Stimulated activated memory B cell treated with anti-CD40 and anti-IgM and Interleukin-4, amounts not matched to agents 10 μg/mL and 1 μg/mL and 100 μg/mL, for 72 hours (primary cell): ENCODE measurements around the gene DIP2C.
A peak's percentile ranks its signal among the peaks of the same experiment; 100 is the strongest.

Experiments used
- ATAC-seq: fragments of 150-1000 bp; cut with Tn5 transposase; 2 replicates; pipeline ENCODE4 v1.10.0; 2021
- H3K27ac Mint-ChIP-seq: one replicate; pipeline ENCODE4 v1.8.0; 2022; ENCODE audit warnings: mild to moderate bottlenecking, mixed read lengths
- H3K27me3 Mint-ChIP-seq: one replicate; pipeline ENCODE4 v1.8.0; 2022; ENCODE audit warnings: mixed read lengths
- H3K36me3 Mint-ChIP-seq: one replicate; pipeline ENCODE4 v1.8.0; 2022; ENCODE audit warnings: mixed read lengths
- H3K4me1 Mint-ChIP-seq: one replicate; pipeline ENCODE4 v1.8.0; 2022; ENCODE audit warnings: mixed read lengths
- H3K4me3 Mint-ChIP-seq: one replicate; pipeline ENCODE4 v1.8.0; 2022; ENCODE audit warnings: mild to moderate bottlenecking, moderate library complexity, mixed read lengths
- H3K9me3 Mint-ChIP-seq: one replicate; pipeline ENCODE4 v1.8.0; 2022; ENCODE audit warnings: mixed read lengths

The DIP2C gene

DNA sequence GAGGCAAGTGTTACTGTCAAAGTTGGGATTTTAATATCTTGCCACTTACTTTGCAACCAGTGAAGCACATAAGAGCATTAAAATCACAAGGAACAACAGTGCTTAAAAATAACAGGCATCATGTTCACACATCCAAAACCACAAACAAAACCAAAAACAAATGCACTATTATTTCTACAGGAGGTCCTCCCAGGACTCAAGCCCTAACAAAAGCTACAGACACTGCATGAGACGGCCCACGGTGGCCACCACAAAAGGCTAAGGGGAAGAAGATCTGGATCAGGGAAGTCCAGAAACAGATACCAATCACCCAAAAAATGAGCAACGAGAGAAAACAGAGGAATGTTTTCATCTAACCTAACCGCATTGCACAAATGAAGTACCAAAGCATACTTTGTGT, 395.8 kb downstream of the DIP2C start:
- no peak for ATAC-seq
- no peak overlapping the region for H3K4me3 Mint-ChIP-seq

DNA sequence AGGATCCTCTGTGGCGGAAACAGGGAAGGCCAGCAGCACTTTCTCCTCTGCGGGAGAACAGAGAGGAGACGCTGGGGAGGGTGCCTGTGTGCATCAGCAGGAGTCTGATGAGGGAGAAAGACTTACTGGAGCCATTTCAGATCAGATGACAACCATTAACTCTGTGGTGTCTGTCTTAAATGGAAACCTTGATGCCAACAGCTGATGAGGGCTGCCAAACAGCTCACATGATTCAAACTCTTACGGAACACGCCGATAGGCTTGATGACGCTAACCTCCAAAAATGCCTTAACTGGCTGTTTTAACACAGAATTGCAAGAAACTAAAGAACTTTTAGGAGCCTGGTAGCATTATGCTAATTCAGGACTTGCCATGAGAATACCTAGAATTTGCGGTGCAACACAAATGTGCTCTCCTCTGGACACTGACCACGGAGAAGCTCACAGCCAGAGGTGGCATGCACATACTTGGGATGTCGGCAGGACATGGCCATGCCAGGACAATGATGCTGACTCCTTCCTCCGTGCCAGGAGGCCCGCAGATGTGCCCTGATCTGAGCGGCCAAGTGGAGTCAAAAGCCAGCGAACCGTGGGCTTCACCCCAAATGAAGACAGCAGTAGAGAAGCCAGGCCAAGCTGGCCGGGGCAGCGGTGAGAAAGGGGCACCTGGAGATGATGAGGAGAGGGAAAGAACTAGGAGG, 399.3 kb downstream of the DIP2C start:
- Mint-ChIP-seq H3K36me3 (no peaks in the 10 kb centered on the region), H3K4me1 (peaks cover 24% of the 10 kb centered on the region), H3K27me3 (peaks cover 13% of the 10 kb centered on the region), H3K9me3 (no peaks in the 10 kb centered on the region), H3K27ac (no peak overlapping the region), H3K4me3 (no peak overlapping the region)
- ATAC-seq: no peak

More for the DNA sequence above, 395.8 kb downstream of the DIP2C start:
- H3K36me3 Mint-ChIP-seq: no peaks in the 10 kb centered on the region
- peaks cover 22% of the 10 kb centered on the region for H3K4me1 Mint-ChIP-seq
- peaks cover 3% of the 10 kb centered on the region for H3K9me3 Mint-ChIP-seq
- no peak overlapping the region for H3K27ac Mint-ChIP-seq
- H3K27me3 Mint-ChIP-seq: peaks cover 13% of the 10 kb centered on the region

GRCh38 chr10:289581-289980, 399.9 kb downstream of the DIP2C start:
- ATAC-seq: no peak

GRCh38 chr10:288316-289200, 400.9 kb downstream of the DIP2C start:
- Mint-ChIP-seq H3K27ac (no peak overlapping the region), H3K36me3 (no peaks in the 10 kb centered on the region), H3K9me3 (no peaks in the 10 kb centered on the region), H3K4me1 (peaks cover 31% of the 10 kb centered on the region), H3K4me3 (no peak overlapping the region), H3K27me3 (peaks cover 13% of the 10 kb centered on the region)
- ATAC-seq: no peak

More at GRCh38 chr10:289581-289980, 399.9 kb downstream of the DIP2C start:
- Mint-ChIP-seq H3K27ac (no peak overlapping the region), H3K4me1 (peaks cover 29% of the 10 kb centered on the region), H3K4me3 (no peak overlapping the region), H3K36me3 (no peaks in the 10 kb centered on the region), H3K27me3 (peaks cover 13% of the 10 kb centered on the region), H3K9me3 (no peaks in the 10 kb centered on the region)

- Mint-ChIP-seq H3K4me1 (peaks cover 34% of the 10 kb centered on the region), H3K36me3 (no peaks in the 10 kb centered on the region), H3K9me3 (no peaks in the 10 kb centered on the region), H3K27me3 (peaks cover 13% of the 10 kb centered on the region), H3K27ac (no peak overlapping the region), H3K4me3 (no peak overlapping the region)
- no peak for ATAC-seq
These were observed 401.7 kb downstream of the DIP2C start for GRCh38 chr10:287814-288213.

DNA sequence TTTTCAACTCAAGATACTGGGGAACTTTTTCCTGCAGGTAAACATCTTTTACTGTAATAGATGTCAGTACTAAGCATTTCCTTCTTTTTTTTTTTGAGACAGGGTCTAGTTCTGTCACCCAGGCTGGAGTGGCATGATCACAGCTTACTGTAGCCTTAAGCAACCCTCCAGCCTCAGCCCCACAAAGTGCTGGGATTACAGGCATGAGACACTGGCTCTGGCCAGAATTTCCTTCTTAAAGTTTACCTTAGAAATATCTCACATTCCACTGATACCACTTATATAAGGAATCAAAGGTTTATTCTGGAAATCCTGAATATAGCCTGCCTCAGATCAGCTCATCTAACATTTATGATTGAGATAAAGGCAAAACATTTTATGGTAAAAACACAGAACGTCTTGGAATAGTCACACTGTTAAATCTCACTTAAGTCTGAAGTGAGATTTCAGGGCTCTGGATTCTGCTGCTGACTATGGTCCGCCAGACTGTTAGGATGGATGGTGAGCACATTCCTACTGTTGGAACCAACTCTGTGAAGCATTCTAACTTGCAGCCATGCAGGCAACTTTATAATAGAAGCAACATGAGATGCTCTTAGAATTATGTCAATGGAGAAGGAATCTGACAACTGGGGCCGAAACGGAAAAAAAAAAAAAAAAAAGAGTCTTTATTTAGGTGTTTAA, 402.3 kb downstream of the DIP2C start:
- Mint-ChIP-seq H3K9me3 (no peaks in the 10 kb centered on the region), H3K27me3 (peaks cover 13% of the 10 kb centered on the region), H3K4me1 (peaks cover 33% of the 10 kb centered on the region), H3K27ac (no peak overlapping the region), H3K4me3 (no peak overlapping the region), H3K36me3 (no peaks in the 10 kb centered on the region)
- ATAC-seq: no peak

GRCh38 chr10:285216-285615, 404.3 kb downstream of the DIP2C start:
- H3K27ac Mint-ChIP-seq: peak overlapping the region; percentile 84

DNA sequence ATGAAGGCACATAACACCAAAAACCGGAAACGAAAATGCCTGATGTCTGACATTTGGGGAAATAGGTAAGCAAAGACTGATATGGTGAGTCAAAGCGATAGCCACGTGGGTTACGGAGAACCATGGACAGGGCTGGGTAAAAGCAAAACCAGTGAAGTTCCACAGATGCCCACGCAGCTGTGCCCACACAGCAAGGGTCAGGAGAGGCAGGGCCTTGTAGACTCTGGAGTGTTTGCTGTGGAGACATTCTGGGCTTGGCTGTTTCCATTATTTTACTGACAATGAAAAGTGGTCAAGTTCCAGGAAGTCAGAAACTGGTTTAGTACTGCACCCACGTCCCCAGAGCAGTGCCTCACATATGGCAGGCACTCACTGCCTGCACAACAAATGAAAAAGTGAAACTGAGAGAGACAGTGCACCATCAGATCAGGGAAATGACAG, 405.5 kb downstream of the DIP2C start:
- Mint-ChIP-seq H3K27me3 (no peaks in the 10 kb centered on the region), H3K4me1 (peaks cover 28% of the 10 kb centered on the region), H3K27ac (peak overlapping the region; percentile 84), H3K4me3 (peak overlapping the region; percentile 34), H3K36me3 (peaks cover 5% of the 10 kb centered on the region), H3K9me3 (no peaks in the 10 kb centered on the region)
- peak; percentile 96 for ATAC-seq

More at GRCh38 chr10:285216-285615, 404.3 kb downstream of the DIP2C start:
- Mint-ChIP-seq H3K36me3 (peaks cover 5% of the 10 kb centered on the region), H3K4me3 (no peak overlapping the region), H3K4me1 (peaks cover 30% of the 10 kb centered on the region), H3K27me3 (peaks cover 8% of the 10 kb centered on the region), H3K9me3 (no peaks in the 10 kb centered on the region)
- ATAC-seq: no peak

DNA sequence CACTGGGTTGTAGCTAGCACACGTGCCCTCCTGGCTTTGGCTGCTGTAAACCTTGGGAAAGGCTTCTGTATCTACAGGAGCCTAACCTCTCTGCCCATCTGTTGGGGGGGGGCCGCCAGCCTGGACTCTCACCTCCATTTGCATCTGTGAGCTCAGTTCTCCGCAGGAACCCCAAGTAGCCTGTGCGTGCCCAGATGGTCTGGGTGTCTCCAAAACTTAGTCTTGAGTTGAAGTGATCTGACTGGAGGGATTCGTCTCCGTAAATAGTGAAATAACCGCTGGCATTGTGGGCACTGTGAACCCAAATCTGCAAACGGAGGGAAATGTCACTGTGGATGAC, 406.4 kb downstream of the DIP2C start:
- H3K4me1 Mint-ChIP-seq: peaks cover 28% of the 10 kb centered on the region
- no peaks in the 10 kb centered on the region for H3K9me3 Mint-ChIP-seq
- no peak overlapping the region for H3K4me3 Mint-ChIP-seq
- H3K27me3 Mint-ChIP-seq: no peaks in the 10 kb centered on the region
- peaks cover 5% of the 10 kb centered on the region for H3K36me3 Mint-ChIP-seq
- no peak for ATAC-seq
- peak overlapping the region; percentile 84 for H3K27ac Mint-ChIP-seq

- Mint-ChIP-seq H3K4me3 (no peak overlapping the region), H3K27ac (peak overlapping the region; percentile 84), H3K27me3 (no peaks in the 10 kb centered on the region), H3K36me3 (peaks cover 9% of the 10 kb centered on the region), H3K9me3 (no peaks in the 10 kb centered on the region), H3K4me1 (peaks cover 28% of the 10 kb centered on the region)
- ATAC-seq: no peak
These were observed 407.0 kb downstream of the DIP2C start for GRCh38 chr10:282294-283139.

DNA sequence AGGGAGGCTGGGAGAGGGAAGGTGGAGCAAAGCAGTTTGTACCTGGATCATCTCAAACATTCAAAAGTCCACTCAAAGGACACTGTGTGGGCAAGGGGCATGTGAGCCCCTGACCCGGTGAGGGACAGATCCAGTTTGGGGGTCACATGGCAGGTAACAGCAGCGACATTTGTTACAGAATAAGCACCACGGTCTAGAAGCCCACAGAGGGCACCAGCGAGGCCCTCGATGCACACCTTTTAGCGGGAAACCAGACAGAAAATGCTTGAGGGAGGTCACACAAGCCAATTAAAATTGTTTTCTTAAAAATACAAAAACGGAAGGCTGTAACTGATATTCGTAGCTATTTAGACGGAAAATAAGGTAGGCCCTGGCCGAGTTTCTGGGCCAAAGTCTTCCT, 409.8 kb downstream of the DIP2C start:
- Mint-ChIP-seq H3K36me3 (peaks cover 12% of the 10 kb centered on the region), H3K4me1 (peaks cover 22% of the 10 kb centered on the region), H3K9me3 (no peaks in the 10 kb centered on the region), H3K27me3 (no peaks in the 10 kb centered on the region), H3K27ac (no peak overlapping the region), H3K4me3 (no peak overlapping the region)
- no peak for ATAC-seq

DNA sequence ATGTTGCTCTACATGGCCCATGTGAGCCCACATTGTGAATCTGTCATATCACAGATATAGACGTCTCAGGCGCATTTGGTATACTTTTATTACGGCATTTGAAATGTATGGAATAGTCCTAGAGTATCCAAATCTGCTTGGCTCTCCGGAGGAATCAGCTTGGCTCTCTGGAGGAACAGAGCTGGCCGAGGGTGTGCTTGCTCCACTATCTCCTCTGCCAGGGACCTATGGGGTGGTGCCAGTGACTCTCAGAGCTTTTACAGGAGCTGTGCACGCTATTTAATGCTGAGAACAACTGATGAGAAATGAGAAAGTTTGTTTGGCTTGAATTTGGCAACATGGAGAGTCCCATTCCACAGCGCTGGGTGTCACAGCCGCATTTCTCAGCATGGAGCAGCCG, 410.2 kb downstream of the DIP2C start:
- Mint-ChIP-seq H3K4me1 (peaks cover 18% of the 10 kb centered on the region), H3K36me3 (peaks cover 12% of the 10 kb centered on the region), H3K27me3 (no peaks in the 10 kb centered on the region), H3K4me3 (no peak overlapping the region), H3K9me3 (no peaks in the 10 kb centered on the region), H3K27ac (no peak overlapping the region)
- ATAC-seq: no peak

GRCh38 chr10:278707-279106, 410.8 kb downstream of the DIP2C start:
- peaks cover 12% of the 10 kb centered on the region for H3K36me3 Mint-ChIP-seq
- no peak overlapping the region for H3K4me3 Mint-ChIP-seq
- H3K27ac Mint-ChIP-seq: no peak overlapping the region
- no peak for ATAC-seq
- peaks cover 12% of the 10 kb centered on the region for H3K4me1 Mint-ChIP-seq
- H3K9me3 Mint-ChIP-seq: no peaks in the 10 kb centered on the region
- no peaks in the 10 kb centered on the region for H3K27me3 Mint-ChIP-seq

DNA sequence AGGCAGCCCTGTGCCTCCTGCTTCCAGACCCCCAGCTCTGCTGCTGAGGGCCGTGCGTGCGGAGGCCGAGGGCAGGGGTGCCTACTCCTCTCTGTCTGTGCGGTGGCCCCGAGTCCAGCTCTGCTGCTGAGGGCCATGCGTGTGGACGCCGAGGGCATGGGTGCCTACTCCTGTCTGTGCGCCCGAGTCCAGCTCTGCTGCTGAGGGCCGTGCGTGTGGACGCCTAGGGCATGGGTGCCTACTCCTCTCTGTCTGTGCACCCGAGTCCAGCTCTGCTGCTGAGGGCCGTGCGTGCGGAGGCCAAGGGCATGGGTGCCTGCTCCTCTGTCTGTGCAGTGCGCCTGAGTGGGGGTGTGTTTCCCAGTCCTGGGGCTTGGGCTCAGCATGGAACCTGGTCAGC, 411.5 kb downstream of the DIP2C start:
- Mint-ChIP-seq H3K4me3 (no peak overlapping the region), H3K27me3 (no peaks in the 10 kb centered on the region), H3K9me3 (no peaks in the 10 kb centered on the region), H3K4me1 (peaks cover 5% of the 10 kb centered on the region), H3K27ac (no peak overlapping the region), H3K36me3 (peaks cover 12% of the 10 kb centered on the region)
- ATAC-seq: peak; percentile 5

DNA sequence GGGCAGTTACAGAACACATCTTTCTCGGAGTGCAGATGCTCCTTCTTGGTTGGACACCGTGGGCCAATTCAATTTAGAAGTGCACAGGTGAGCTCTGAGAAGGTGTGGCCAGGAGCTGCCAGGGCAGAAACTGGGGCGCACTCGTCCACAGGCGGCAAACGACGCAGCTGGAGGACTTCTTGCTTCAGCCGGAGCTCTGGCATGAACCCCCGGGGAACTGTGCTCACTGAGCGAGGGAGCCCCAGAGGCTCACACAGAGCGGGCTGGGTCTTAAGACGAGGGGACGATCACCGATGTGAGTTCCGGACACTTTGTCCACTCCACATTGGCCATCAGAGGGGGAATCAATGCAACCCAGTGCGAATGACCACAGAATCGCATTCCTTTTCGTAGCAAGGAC, 413.8 kb downstream of the DIP2C start:
- Mint-ChIP-seq H3K4me3 (no peak overlapping the region), H3K36me3 (peaks cover 6% of the 10 kb centered on the region), H3K4me1 (no peaks in the 10 kb centered on the region), H3K27ac (no peak overlapping the region), H3K27me3 (no peaks in the 10 kb centered on the region), H3K9me3 (no peaks in the 10 kb centered on the region)
- no peak for ATAC-seq
